Testis (tissue), 2 donors: ENCODE data around the gene CDH23.

Experiments used
- POLR2A ChIP-seq: fragments of 450-650 bp; IDR thresholded peaks from one replicate; pipeline ENCODE4 v1.6.1; 2017; ENCODE audit warnings: antibody characterized with exemption, mild to moderate bottlenecking, moderate library complexity
- TF ChIP-seq, protein P1 (sequence below), 3 experiments: fragments of 450-650 bp in 2 of 3; fragments of 200-600 bp in 1 of 3; sonication (generic) in 1 of 3; IDR thresholded peaks; one replicate each; pipeline ENCODE4 v1.5.1; 2016 to 2019; ENCODE audit warnings: antibody characterized with exemption in 3 of 3, mild to moderate bottlenecking in 2 of 3, moderate library complexity in 1 of 3

DNA sequence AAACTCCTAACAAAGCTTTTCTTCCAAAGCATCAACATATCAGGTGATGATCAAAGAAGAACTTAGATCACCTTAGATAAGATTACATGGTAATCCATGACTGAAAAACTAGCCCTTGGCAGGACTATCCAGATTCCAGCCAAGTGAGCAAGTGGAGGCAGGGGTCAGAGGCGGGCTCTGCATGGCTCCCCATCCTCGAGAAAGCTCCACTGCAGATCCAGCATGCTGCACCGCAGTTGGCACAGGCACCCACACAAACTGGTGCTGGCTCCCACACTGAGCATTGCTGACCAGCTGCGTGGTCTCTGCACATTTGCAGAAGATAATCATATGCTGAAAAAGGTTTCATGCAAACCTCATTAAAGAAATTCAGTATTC is 444.2 kb downstream of the CDH23 start:
- TF ChIP-seq POLR2A = no peak
- TF ChIP-seq, protein P1, sequence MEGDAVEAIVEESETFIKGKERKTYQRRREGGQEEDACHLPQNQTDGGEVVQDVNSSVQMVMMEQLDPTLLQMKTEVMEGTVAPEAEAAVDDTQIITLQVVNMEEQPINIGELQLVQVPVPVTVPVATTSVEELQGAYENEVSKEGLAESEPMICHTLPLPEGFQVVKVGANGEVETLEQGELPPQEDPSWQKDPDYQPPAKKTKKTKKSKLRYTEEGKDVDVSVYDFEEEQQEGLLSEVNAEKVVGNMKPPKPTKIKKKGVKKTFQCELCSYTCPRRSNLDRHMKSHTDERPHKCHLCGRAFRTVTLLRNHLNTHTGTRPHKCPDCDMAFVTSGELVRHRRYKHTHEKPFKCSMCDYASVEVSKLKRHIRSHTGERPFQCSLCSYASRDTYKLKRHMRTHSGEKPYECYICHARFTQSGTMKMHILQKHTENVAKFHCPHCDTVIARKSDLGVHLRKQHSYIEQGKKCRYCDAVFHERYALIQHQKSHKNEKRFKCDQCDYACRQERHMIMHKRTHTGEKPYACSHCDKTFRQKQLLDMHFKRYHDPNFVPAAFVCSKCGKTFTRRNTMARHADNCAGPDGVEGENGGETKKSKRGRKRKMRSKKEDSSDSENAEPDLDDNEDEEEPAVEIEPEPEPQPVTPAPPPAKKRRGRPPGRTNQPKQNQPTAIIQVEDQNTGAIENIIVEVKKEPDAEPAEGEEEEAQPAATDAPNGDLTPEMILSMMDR (IDR thresholded peaks at IDR 0.05) = no peak
